ENCODE measurements around the gene SCP2.

DNA sequence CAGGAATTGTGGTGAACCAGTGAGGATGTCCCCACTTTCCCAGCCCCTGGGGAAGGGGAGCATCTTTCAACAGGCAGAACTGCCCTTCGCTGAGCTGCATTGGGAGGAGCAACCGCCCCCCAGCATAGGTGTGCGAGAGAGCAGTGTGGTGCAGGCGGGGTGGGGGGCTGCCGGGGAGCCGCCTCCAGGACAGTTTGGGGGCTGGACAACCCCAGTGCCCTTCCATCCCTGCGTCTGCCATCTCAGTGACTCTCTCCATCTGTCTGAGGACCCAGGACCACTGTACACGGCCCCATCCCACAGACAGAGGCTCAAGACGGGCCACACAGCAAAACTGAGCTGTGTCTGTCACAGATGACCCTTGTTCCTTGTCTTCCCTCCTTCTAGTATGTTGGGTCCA lies 149.1 kb downstream of the SCP2 start:
- TF ChIP-seq, protein P1, sequence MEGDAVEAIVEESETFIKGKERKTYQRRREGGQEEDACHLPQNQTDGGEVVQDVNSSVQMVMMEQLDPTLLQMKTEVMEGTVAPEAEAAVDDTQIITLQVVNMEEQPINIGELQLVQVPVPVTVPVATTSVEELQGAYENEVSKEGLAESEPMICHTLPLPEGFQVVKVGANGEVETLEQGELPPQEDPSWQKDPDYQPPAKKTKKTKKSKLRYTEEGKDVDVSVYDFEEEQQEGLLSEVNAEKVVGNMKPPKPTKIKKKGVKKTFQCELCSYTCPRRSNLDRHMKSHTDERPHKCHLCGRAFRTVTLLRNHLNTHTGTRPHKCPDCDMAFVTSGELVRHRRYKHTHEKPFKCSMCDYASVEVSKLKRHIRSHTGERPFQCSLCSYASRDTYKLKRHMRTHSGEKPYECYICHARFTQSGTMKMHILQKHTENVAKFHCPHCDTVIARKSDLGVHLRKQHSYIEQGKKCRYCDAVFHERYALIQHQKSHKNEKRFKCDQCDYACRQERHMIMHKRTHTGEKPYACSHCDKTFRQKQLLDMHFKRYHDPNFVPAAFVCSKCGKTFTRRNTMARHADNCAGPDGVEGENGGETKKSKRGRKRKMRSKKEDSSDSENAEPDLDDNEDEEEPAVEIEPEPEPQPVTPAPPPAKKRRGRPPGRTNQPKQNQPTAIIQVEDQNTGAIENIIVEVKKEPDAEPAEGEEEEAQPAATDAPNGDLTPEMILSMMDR (conservative IDR thresholded peaks at IDR 0.05; ENCODE audit: low read depth, low read length) = no peak
- TF ChIP-seq EZH2 (IDR thresholded peaks at IDR 0.05; ENCODE audit: low read length, unreplicated experiment) = no peak

Data from PC-3 (cell line).